Dendritic cell treated with granulocyte-macrophage colony-stimulating factor and Interleukin-4, amounts not matched to agents 40 ng/mL and 50 ng/mL, for 4 days (primary cell): Measurements from ENCODE around the gene CHMP1A.
"Not testable (repeated sequence)": the region's sequence is repeated elsewhere in the genome, so short reads cannot be mapped to it uniquely, and the experiment has no call there.

Experiments
- H3K27ac Mint-ChIP-seq: one replicate; pipeline ENCODE4 v1.8.0; 2022; ENCODE audit warnings: mild to moderate bottlenecking, mixed read lengths
- H3K27me3 Mint-ChIP-seq: one replicate; pipeline ENCODE4 v1.8.0; 2022; ENCODE audit warnings: mild to moderate bottlenecking, mixed read lengths
- H3K36me3 Mint-ChIP-seq: one replicate; pipeline ENCODE4 v1.8.0; 2022; ENCODE audit warnings: low read depth, mixed read lengths
- H3K4me1 Mint-ChIP-seq: one replicate; pipeline ENCODE4 v1.8.0; 2022; ENCODE audit warnings: low read depth, mixed read lengths
- H3K4me3 Mint-ChIP-seq: one replicate; pipeline ENCODE4 v1.8.0; 2022; ENCODE audit warnings: mild to moderate bottlenecking, moderate library complexity, mixed read lengths
- H3K9me3 Mint-ChIP-seq: one replicate; pipeline ENCODE4 v1.8.0; 2022; ENCODE audit warnings: mixed read lengths
- intact Hi-C: fragments of 100-400 bp; cut with micrococcal nuclease; formaldehyde crosslinking; loops from one replicate; pipeline ENCODE4 v1.15.0; 2022

The CHMP1A gene

DNA sequence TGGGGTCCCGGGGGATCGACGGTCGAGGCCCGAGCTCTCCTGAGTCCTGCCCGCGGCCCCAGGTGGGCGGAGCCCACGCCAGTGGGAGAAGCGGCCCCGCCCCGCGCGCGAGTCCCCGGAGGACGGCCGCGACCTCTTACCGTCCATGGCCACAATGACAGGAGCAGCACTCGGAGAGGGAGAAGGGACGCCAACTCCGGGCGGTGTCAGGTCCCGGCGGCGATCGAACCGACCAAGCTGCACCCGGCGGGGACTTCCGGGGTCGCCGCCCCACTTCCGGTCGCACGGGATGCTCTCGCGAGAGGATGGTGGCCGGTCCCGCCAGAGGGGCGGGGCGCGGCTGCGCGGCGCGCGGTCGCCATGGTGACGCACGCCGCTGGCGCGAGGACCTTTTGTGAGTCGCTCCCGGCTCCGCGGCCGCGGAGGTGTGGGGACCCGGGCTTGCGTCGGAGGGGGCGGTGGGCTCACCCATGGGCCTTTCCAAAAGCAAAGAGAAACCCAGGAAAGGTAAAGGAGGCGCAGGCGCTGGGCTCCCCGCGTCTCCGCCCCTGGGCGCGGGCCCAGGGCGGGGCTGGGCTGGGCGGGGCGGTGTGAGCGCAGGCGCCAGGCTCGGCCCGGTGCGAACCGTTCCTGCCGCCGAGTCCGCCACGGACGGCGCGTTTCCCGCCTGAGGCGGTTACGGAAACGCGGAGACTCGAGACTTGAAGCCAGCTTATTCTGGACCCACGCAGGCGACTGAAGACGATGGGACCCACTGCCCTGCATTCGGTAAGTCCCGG, at the start of gene CHMP1A, which contains the start of gene SPATA33:
TSS of gene CHMP1A (minus strand) at position 267 of the 779 bp plus-strand sequence. CDS start at position 147, 120 bp downstream.
TSS of gene SPATA33 (plus strand) at position 395 of the 779 bp plus-strand sequence. CDS start at position 471, 76 bp downstream.
- Mint-ChIP-seq H3K27me3 (peaks cover 2% of the 10 kb centered on the region), H3K36me3 (peaks cover 65% of the 10 kb centered on the region), H3K4me1 (peaks cover 39% of the 10 kb centered on the region), H3K4me3 (peak within 1 kb of the TSS; percentile 93), H3K27ac (peak within 1 kb of the TSS; percentile 89), H3K9me3 (no peaks in the 10 kb centered on the region)
- intact Hi-C loops: no loop called here

DNA sequence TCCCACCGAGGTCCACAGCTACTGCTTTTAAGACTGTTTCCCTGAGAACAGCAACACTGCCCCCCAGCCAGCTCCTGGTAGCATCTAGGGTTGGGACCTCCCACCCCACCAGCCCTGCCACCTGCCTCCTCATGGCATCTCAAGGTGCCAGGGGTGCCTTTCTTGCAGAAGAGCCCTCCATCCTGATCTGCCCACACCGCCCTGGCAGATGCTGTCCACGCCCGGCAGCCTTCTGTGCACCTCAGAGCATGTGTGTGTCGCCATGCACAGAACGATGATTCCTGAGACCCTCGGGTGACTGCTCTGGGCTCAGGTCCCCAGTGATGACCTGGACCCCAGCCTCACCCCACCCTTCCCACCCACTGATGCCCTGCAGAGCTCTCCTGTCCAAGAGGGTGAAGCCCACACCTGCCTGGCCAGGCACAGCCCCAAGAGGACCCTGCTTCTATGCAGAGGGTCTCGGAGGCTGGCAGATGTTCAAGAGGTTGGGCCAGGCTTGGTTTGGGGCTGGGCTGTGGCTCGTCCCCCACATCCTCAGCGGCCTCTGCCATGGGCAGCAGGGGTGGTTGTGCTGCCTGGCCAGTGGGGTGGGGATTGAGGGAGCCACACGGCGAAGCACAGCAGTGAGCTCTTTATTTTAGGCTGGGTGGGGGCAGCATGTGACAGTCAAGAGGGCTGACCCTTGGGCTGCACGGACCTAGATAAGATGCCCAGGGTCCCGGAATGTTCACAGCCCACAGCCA, 49.2 kb upstream of the CHMP1A start:
- Mint-ChIP-seq H3K27me3 (peaks cover 18% of the 10 kb centered on the region), H3K36me3 (peaks cover 46% of the 10 kb centered on the region), H3K27ac (peak overlapping the region; percentile 25), H3K9me3 (no peaks in the 10 kb centered on the region), H3K4me1 (peaks cover 39% of the 10 kb centered on the region), H3K4me3 (no peak overlapping the region)
- intact Hi-C loops: loop anchor here (1.0 kb wide), 1 partner anchor 87 kb away; no protein-coding TSS in a partner anchor

DNA sequence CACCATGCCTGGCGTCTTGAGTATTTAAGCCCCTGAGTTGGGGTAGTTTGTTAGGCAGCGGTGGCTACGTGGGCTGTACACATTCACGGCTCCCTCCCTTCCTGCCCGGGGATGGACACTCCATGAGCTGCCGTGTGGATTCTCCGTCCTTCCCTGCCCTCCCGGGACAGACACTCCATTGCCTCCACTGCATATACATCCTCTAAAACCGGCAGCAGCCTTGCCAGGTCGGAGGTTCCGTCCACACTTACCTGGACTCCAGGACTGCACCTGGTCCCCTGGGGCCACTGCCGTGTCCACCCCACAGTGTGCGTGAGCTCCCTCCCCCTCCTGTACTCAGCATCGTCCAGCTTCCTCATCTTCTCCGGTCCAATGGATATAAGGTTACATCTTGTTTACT, 47.5 kb upstream of the CHMP1A start:
- Mint-ChIP-seq H3K4me1 (peaks cover 38% of the 10 kb centered on the region), H3K36me3 (peaks cover 36% of the 10 kb centered on the region), H3K27ac (no peak overlapping the region), H3K4me3 (no peak overlapping the region), H3K27me3 (peaks cover 18% of the 10 kb centered on the region), H3K9me3 (no peaks in the 10 kb centered on the region)
- intact Hi-C loops: no loop called here

DNA sequence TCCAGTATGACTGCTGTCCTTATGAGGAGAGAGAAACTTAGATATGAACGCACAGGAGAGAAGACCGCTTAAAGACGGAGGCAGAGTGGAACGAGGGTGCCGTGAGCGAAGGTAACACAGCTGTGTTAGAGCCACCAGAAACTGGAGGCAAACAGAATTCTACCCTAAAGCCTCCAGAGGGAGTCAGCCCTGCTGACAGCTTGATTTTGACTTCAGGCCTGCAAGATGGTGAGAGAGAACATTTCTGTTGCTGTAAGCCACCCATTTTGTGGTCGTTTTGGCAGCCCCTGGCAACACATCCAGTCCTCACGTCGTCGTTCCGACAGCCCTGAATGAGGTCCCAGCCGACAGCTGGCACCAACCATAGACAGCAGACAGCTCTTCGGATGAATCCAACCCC, 46.8 kb upstream of the CHMP1A start:
- Mint-ChIP-seq H3K4me3 (no peak overlapping the region), H3K4me1 (peaks cover 35% of the 10 kb centered on the region), H3K27me3 (peaks cover 18% of the 10 kb centered on the region), H3K27ac (no peak overlapping the region), H3K36me3 (peaks cover 30% of the 10 kb centered on the region), H3K9me3 (no peaks in the 10 kb centered on the region)
- intact Hi-C loops: no loop called here

DNA sequence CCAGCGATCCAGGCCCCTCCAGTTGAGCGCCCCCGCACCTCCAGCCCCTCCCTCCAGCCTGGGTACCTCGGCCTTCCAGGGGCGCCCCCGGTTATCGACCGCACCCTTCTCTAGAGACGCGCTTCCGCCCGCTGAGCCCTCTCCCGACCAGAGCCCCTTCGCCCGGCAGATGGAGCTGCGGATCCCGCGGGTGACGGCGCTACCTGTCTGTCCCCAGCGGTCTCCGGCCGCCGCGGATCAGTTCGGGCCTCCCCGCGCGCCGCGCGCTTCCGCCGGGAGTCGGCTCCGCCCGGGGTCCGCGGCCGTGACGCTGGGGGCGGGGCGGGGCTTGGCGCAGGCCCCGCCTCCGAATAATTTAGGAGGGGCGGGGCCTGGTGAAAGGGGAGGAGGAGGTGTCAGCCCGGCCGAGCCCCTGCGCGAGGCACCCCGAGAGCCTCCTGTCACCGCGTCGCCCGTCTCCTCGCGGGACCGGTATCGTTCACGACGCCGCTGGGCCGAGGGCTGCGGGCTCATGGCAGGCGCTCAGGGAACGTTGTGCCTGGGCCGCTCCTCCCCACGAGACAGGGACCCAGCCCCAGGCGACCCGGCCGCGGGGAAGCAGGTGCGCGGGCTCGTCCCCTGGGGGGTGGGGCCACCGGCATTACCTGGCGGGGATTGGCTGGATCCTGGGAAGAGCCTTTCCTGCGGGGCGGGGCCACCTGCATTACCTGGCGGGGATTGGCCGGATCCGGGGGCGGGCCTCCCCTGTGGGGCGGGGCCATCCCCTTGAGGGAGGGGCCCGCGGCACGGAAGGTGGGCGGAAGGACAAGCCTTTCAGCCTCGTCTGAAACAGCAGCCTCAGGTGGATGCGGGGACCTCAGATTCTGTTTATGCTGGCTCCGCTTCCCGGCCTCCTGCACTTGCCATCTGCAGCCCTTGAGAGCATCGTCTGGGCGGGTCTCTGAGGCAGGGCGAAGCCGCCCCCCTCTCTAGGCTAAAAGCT, 44.2 kb upstream of the CHMP1A start, which contains the start of gene SPATA2L:
TSS of gene SPATA2L (minus strand) at position 281 of the 982 bp plus-strand sequence. CDS start 473 bp downstream, outside the sequence.
- H3K27ac Mint-ChIP-seq: peak within 1 kb of the TSS; percentile 73
- peaks cover 29% of the 10 kb centered on the region for H3K4me1 Mint-ChIP-seq
- H3K9me3 Mint-ChIP-seq: no peaks in the 10 kb centered on the region
- peak within 1 kb of the TSS; percentile 78 for H3K4me3 Mint-ChIP-seq
- peaks cover 27% of the 10 kb centered on the region for H3K36me3 Mint-ChIP-seq
- peaks cover 18% of the 10 kb centered on the region for H3K27me3 Mint-ChIP-seq
- intact Hi-C loops: loop anchor here (2.0 kb wide), 1 partner anchor 159 kb away; no protein-coding TSS in a partner anchor

DNA sequence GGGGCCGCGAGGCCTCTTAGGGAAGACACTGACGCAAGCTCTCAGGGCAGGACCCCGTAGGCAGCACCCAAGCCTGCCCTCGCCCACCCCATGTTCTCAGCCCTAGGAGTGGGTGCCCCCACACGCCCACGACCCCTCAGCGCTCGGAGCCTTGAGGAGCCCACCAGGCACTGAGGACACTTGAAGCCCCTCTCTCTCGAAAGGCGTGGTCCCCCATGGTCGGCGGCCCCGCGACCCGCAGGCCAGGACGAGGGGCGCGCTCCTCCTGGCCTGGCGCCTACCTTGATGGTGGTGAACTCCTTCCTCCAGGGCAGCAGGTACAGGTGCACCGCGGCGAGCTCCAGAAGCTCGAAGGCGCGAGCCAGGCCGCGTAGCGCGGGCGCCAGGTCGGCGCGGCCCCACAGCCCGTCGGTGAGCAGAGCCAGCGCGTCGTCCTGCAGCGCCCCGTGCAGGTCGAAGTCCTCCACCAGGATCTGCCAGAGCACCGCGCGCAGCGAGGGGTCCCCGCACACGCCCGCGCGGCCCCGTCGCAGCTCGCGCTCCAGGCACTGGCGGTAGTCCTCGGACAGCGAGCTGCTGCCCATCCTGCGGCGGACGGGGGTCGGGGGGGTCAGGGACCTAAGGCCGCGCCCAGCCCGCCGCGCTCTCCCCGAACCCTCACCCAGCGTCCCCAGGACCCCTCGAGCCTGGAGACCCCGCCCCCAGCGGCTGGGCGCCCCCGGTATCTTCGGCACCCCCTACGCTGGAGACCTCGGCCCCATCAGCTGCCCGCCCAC, 43.3 kb upstream of the CHMP1A start:
- no peaks in the 10 kb centered on the region for H3K9me3 Mint-ChIP-seq
- peaks cover 17% of the 10 kb centered on the region for H3K27me3 Mint-ChIP-seq
- peaks cover 33% of the 10 kb centered on the region for H3K36me3 Mint-ChIP-seq
- H3K4me1 Mint-ChIP-seq: peaks cover 28% of the 10 kb centered on the region
- H3K4me3 Mint-ChIP-seq: peak overlapping the region; percentile 78
- peak overlapping the region; percentile 73 for H3K27ac Mint-ChIP-seq
- intact Hi-C loops: loop anchor here (1.0 to 2.0 kb wide), 2 partner anchors 92 to 160 kb away; no protein-coding TSS in a partner anchor

DNA sequence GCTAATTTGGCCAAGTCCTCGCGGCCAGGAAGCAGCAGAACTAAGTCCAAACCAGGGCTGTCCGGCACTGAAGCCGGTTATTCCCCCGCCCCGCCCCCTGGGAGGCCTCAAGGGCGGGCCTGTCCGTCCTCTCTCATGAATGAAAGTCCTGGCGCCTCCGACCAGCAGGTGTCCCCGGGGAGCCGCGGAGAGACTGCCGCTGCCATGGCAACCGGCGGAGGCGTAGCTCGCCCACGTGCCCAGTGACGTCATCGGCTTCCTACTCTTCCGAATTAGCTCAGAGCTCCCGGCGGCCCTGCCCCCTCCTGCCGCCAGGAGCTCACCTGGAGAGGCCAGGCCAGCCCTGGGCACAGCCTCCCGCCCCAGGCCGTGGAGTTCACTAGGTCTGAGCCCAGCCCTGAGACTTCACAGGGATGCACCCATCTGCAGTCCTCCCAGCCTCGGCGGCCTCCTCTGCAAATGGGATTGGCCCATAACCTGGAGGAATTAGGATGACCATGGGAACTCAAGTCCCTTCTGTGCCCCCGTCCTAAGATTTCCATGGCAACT, 42.7 kb upstream of the CHMP1A start:
- H3K4me1 Mint-ChIP-seq: peaks cover 30% of the 10 kb centered on the region
- H3K4me3 Mint-ChIP-seq: peak overlapping the region; percentile 78
- no peaks in the 10 kb centered on the region for H3K9me3 Mint-ChIP-seq
- H3K36me3 Mint-ChIP-seq: peaks cover 40% of the 10 kb centered on the region
- peak overlapping the region; percentile 73 for H3K27ac Mint-ChIP-seq
- H3K27me3 Mint-ChIP-seq: peaks cover 14% of the 10 kb centered on the region
- intact Hi-C loops: loop anchor here (1.0 to 2.0 kb wide), 2 partner anchors 93 to 161 kb away; no protein-coding TSS in a partner anchor

DNA sequence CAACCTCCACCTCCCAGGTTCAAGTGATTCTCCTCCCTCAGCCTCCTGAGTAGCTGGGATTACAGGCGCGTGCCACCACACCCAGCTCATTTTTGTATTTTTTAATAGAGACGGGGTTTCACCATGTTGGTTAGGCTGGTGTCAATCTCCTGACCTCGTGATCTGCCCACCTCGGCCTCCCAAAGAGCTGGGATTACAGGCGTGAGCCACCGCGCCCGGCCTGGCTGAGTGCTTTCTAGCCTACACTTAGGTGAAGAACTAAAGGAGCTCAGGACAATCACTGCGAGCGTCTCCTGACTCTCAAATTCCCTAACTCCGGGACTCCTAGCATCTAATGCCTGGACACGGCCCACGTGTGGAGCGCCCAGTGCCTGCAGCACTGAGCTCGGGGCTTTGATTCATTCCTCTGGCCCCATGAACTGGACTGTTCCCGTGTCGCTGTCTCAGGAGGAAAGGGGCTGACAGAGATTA, 42.2 kb upstream of the CHMP1A start:
- not testable (repeated sequence) for H3K9me3 Mint-ChIP-seq, H3K27me3 Mint-ChIP-seq
- intact Hi-C loops: loop anchor here (1.0 to 2.0 kb wide), 2 partner anchors 94 to 161 kb away; no protein-coding TSS in a partner anchor
- Mint-ChIP-seq H3K36me3 (peaks cover 45% of the 10 kb centered on the region), H3K4me1 (peaks cover 27% of the 10 kb centered on the region), H3K4me3 (peak overlapping the region; percentile 78), H3K27ac (peak overlapping the region; percentile 73)

DNA sequence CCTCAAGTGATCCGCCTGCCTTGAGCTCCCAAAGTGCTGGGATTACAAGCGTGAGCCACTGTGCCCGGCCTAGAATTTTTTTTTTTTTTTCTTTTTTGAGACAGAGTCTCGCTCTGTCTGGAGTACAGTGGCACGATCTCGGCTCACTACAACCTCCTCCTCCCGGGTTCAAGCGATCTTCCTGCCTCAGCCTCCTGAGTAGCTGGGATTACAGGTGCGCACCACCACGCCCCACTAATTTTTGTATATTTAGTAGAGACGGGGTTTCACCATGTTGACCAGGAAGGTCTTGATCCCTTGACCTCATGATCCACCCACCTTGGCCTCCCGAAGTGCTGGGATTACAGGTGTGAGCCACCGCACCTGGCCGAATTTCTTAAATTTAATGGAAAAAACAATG, 41.2 kb upstream of the CHMP1A start:
- H3K27ac Mint-ChIP-seq, intact Hi-C loops, H3K9me3 Mint-ChIP-seq, H3K4me3 Mint-ChIP-seq, H3K27me3 Mint-ChIP-seq: not testable (repeated sequence)
- peaks cover 27% of the 10 kb centered on the region for H3K4me1 Mint-ChIP-seq
- H3K36me3 Mint-ChIP-seq: peaks cover 54% of the 10 kb centered on the region

DNA sequence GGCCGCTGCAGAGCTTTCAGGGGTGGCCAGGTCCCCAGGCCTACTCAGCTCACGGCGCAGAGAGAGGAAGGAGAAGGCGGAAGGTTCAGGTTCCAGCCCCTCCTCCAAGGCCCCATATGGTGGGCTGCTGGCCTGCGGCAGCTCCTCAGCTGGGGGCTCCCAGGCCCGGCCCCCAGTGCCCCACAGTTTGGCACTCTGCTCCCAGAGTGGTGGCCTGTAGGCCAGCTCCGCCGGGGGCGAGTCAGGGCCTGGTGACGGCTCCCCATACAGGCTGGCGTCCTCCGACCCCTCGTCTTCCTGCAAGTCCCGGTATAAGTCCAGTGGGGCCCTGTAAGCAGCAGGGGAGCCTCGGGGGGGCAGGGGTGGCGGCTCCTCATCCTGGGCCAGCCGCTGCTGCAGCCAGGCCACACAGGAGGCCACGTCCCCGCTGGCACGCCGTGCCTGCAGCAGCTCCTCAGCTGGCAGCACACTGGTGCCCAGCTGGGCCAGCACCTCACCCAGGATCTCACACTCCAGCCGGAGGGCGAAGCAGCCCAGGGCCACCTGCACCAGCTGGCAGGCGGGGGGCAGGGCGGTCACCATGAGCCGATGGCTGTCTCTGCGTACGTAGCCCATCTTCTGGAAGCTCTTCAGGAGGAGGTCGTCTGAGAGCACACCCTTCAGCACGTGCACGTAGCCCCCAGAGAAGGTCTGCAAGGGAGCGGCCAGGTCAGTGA, 40.3 kb upstream of the CHMP1A start:
- intact Hi-C loops: no loop called here
- H3K36me3 Mint-ChIP-seq: peaks cover 64% of the 10 kb centered on the region
- H3K4me1 Mint-ChIP-seq: peaks cover 27% of the 10 kb centered on the region
- H3K9me3 Mint-ChIP-seq: no peaks in the 10 kb centered on the region
- no peak overlapping the region for H3K27ac Mint-ChIP-seq
- H3K27me3 Mint-ChIP-seq: peaks cover 4% of the 10 kb centered on the region
- H3K4me3 Mint-ChIP-seq: no peak overlapping the region

DNA sequence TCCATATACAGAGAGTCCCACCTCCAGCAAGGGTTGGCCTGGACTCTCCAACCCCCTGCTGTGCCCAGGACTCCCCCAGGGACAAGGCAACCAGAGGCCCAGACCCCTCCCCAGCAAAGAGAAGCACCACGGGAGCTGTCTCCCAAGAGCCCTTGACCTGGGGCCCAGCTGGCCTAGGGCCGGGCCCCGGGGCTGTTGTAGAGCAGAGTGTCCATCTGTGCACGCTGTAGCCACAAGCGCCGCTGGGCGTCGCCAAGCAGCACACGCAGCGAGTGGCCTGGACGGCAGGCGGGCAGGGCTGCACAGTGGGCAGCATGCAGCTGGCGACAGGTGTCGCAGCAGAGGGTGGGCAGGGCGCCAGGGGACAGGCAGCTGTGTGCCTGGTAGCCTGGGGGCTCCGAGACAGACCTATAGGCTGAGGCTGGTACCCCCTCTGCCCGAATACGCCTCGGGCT, 39.7 kb upstream of the CHMP1A start:
- intact Hi-C loops: no loop called here
- H3K27ac Mint-ChIP-seq: no peak overlapping the region

More for the DNA sequence above, 39.7 kb upstream of the CHMP1A start:
- no peaks in the 10 kb centered on the region for H3K27me3 Mint-ChIP-seq
- no peak overlapping the region for H3K4me3 Mint-ChIP-seq
- peaks cover 27% of the 10 kb centered on the region for H3K4me1 Mint-ChIP-seq
- peaks cover 70% of the 10 kb centered on the region for H3K36me3 Mint-ChIP-seq
- H3K9me3 Mint-ChIP-seq: no peaks in the 10 kb centered on the region
